SK-N-SH (cell line): ENCODE results near the gene PACSIN3. TPM values are rescaled to one million over a fixed set of nuclear protein-coding genes. Genes with fewer than 3 reads are reported as not detected.

Experiments used
- CTCF ChIA-PET: fragments of 300-600, 350-600 bp; formaldehyde crosslinking; extraction: SDS; loops from one replicate; lab custom pipeline; 2021; lab: Yijun Ruan, JAX
- POLR2A ChIA-PET: fragments of 350-600 bp; sonication (Branson Sonifier 250); formaldehyde crosslinking; extraction: SDS; loops from one replicate; lab custom pipeline; 2020; ENCODE audit warnings: antibody characterized with exemption, inconsistent platforms; lab: Yijun Ruan, JAX
- DNase-seq: peaks from one replicate; pipeline ENCODE4 v3.0.0; 2012
- H2AFZ ChIP-seq: fragments of 200-600 bp; sonication (generic); 2 replicates; pipeline ENCODE4 v1.8.1; 2016; ENCODE audit warnings: antibody characterized with exemption, mild to moderate bottlenecking, low read depth
- H3F3A ChIP-seq: fragments of 200-600 bp; sonication (generic); replicated peaks from 2 replicates; pipeline ENCODE3; 2016; ENCODE audit warnings: antibody characterized with exemption, mild to moderate bottlenecking; ENCODE audit not compliant: insufficient read depth
- H3K27ac ChIP-seq, 2 experiments: fragments of 200-500 bp in 1 of 2; fragments of 200-600 bp in 1 of 2; sonication (Bioruptor generic) in 1 of 2; sonication (generic), shearing (Covaris generic) in 1 of 2; 2 replicates each; pipeline versions ENCODE4 v1.5.1 to v1.6.1; 2014 to 2016; ENCODE audit warnings: low read depth in 2 of 2, inconsistent platforms in 1 of 2, low read length in 1 of 2, mild to moderate bottlenecking in 1 of 2, mixed read lengths in 1 of 2
- H3K27me3 ChIP-seq: fragments of 200-600 bp; sonication (generic), shearing (Covaris generic); 2 replicates; pipeline ENCODE4 v1.6.1; 2016; ENCODE audit warnings: mixed run types; ENCODE audit not compliant: insufficient read depth
- H3K36me3 ChIP-seq, 2 experiments: fragments of 200-500 bp in 1 of 2; fragments of 200-600 bp in 1 of 2; sonication (Bioruptor generic) in 1 of 2; sonication (generic) in 1 of 2; replicated peaks in 1 of 2; 2 replicates each; pipeline versions ENCODE3 to v1.5.1; 2014 to 2016; ENCODE audit warnings: low read length in 1 of 2, mild to moderate bottlenecking in 1 of 2; ENCODE audit not compliant: insufficient read depth in 2 of 2, control insufficient read depth in 1 of 2
- H3K4me1 ChIP-seq, 2 experiments: fragments of 200-500 bp in 1 of 2; fragments of 200-600 bp in 1 of 2; sonication (Bioruptor generic) in 1 of 2; sonication (generic), shearing (Covaris generic) in 1 of 2; 2 replicates each; pipeline versions ENCODE4 v1.5.1 to v1.6.1; 2014 to 2016; ENCODE audit warnings: low read depth in 1 of 2, low read length in 1 of 2, mixed run types in 1 of 2; ENCODE audit not compliant: insufficient read depth in 2 of 2, control insufficient read depth in 1 of 2
- H3K4me2 ChIP-seq: fragments of 200-600 bp; sonication (generic), shearing (Covaris generic); 2 replicates; pipeline ENCODE4 v1.6.1; 2017; ENCODE audit warnings: mixed run types
- H3K4me3 ChIP-seq, 2 experiments: fragments of 200-500 bp in 1 of 2; fragments of 200-600 bp in 1 of 2; sonication (Bioruptor generic) in 1 of 2; sonication (generic), shearing (Covaris generic) in 1 of 2; 2 replicates each; pipeline versions ENCODE4 v1.5.1 to v1.8.1; 2014 to 2016; ENCODE audit warnings: low read depth in 2 of 2, inconsistent platforms in 1 of 2, low read length in 1 of 2, mild to moderate bottlenecking in 1 of 2, mixed read lengths in 1 of 2, moderate library complexity in 1 of 2
- H3K79me2 ChIP-seq: fragments of 200-600 bp; sonication (generic); 2 replicates; pipeline ENCODE4 v1.8.1; 2017; ENCODE audit warnings: mild to moderate bottlenecking; ENCODE audit not compliant: insufficient read depth
- H3K9ac ChIP-seq: fragments of 200-600 bp; sonication (generic); 2 replicates; pipeline ENCODE4 v1.6.1; 2017; ENCODE audit warnings: mixed run types
- H3K9me2 ChIP-seq: fragments of 200-600 bp; sonication (generic); 2 replicates; pipeline ENCODE4 v1.6.1; 2017; ENCODE audit warnings: mixed run types
- H3K9me3 ChIP-seq: fragments of 200-600 bp; sonication (generic); 2 replicates; pipeline ENCODE4 v1.6.1; 2017; ENCODE audit warnings: mixed run types, mild to moderate bottlenecking, moderate library complexity
- H4K20me1 ChIP-seq: fragments of 200-600 bp; sonication (generic); 2 replicates; pipeline ENCODE4 v1.6.1; 2017; ENCODE audit warnings: mild to moderate bottlenecking, mixed run types; ENCODE audit not compliant: insufficient read depth
- CHD2 ChIP-seq: fragments of 150-350 bp; IDR thresholded peaks from 2 replicates; pipeline ENCODE4 v1.6.1; 2018; ENCODE audit warnings: low read length; ENCODE audit not compliant: partially characterized antibody
- ELF1 ChIP-seq: IDR thresholded peaks from 2 replicates; pipeline ENCODE4 v1.4.0; 2012
- EZH2phosphoT487 ChIP-seq: fragments of 200-600 bp; sonication (generic); IDR thresholded peaks from 2 replicates; pipeline ENCODE4 v1.6.1; 2017; ENCODE audit warnings: low read depth, mixed run types, mild to moderate bottlenecking, antibody characterized with exemption, moderate library complexity, borderline replicate concordance
- FOSL2 ChIP-seq: IDR thresholded peaks from 2 replicates; pipeline ENCODE4 v1.4.0; 2012; ENCODE audit warnings: low read depth, mild to moderate bottlenecking, moderate library complexity, borderline replicate concordance
- FOXJ3 ChIP-seq: sonication (generic); formaldehyde crosslinking; IDR thresholded peaks from 2 replicates; pipeline ENCODE4 v1.5.1; 2020; ENCODE audit warnings: mild to moderate bottlenecking, missing genetic modification reagents
- GABPA ChIP-seq: IDR thresholded peaks from 2 replicates; pipeline ENCODE4 v1.4.0; 2012; ENCODE audit warnings: low read depth, mild to moderate bottlenecking
- GATA2 ChIP-seq: sonication (generic); formaldehyde crosslinking; IDR thresholded peaks from 2 replicates; pipeline ENCODE4 v1.5.0; 2020; ENCODE audit warnings: mild to moderate bottlenecking, missing genetic modification reagents
- JUND ChIP-seq: IDR thresholded peaks from 2 replicates; pipeline ENCODE4 v1.4.0; 2012
- NFIC ChIP-seq: IDR thresholded peaks from 2 replicates; pipeline ENCODE4 v1.4.0; 2012; ENCODE audit warnings: borderline replicate concordance
- POLR2AphosphoS5 ChIP-seq: IDR thresholded peaks from 2 replicates; pipeline ENCODE4 v1.6.1; 2012; ENCODE audit warnings: low read depth, low read length
- RAD21 ChIP-seq: IDR thresholded peaks from 2 replicates; pipeline ENCODE4 v1.6.1; 2012; ENCODE audit warnings: mild to moderate bottlenecking, low read length
- RCOR1 ChIP-seq: fragments of 150-350 bp; IDR thresholded peaks from 2 replicates; pipeline ENCODE4 v1.6.1; 2017; ENCODE audit warnings: antibody characterized with exemption, low read length
- SMC3 ChIP-seq: IDR thresholded peaks from 2 replicates; pipeline ENCODE4 v1.6.1; 2012; ENCODE audit warnings: low read depth, low read length, improper control_type of control experiment
- TCF12 ChIP-seq: IDR thresholded peaks from 2 replicates; pipeline ENCODE4 v1.4.0; 2012
- TEAD4 ChIP-seq: IDR thresholded peaks from 2 replicates; pipeline ENCODE4 v1.4.0; 2012; ENCODE audit warnings: mild to moderate bottlenecking, borderline replicate concordance; ENCODE audit not compliant: insufficient read depth
- USF1 ChIP-seq: IDR thresholded peaks from 2 replicates; pipeline ENCODE4 v1.4.0; 2012; ENCODE audit warnings: low read depth, borderline replicate concordance
- YY1 ChIP-seq: IDR thresholded peaks from 2 replicates; pipeline ENCODE4 v1.4.0; 2012; ENCODE audit warnings: low read depth, mild to moderate bottlenecking
- WGBS: methylation state at CpG from one replicate; pipeline ENCODE4 v1.1.6; 2017; ENCODE audit warnings: low lambda C conversion rate; 5-methylcytosine and 5-hydroxymethylcytosine counted together
- polyA plus RNA-seq, 3 experiments: library from polyadenylated mRNA; depleted of rRNA; stranded (reverse); fragments of >200 nt; gene quantifications; 2 replicates each; pipeline ENCODE4 v1.2.3, GENCODE V29; 2012
- TF ChIP-seq, protein P1 (sequence below): IDR thresholded peaks from 2 replicates; pipeline ENCODE4 v1.6.1; 2012; ENCODE audit warnings: mild to moderate bottlenecking, low read depth, low read length, moderate library complexity

PACSIN3 gene
- polyA plus RNA-seq, 1 of the 3 experiments (the other 2 are of a cell fraction), result 31.1 TPM

GRCh38 chr11:47137476-47137875, 48.8 kb downstream of the PACSIN3 start:
- Histone ChIP-seq H4K20me1 (no peaks in the 10 kb centered on the region), H3K4me2 (no peak overlapping the region), H3K4me3 (no peak overlapping the region), H3K27ac (no peak overlapping the region), H3K27me3 (no peaks in the 10 kb centered on the region), H3K9me2 (no peaks in the 10 kb centered on the region), H3K79me2 (no peaks in the 10 kb centered on the region), H3F3A (no peaks in the 10 kb centered on the region), H3K9ac (no peak overlapping the region)
- CTCF ChIA-PET, result interaction anchor here (1.1 kb wide), 1 partner anchor 16 kb away, joined by 8 read pairs; no protein-coding TSS in a partner anchor
- 100% methylated on average over 2 of the region's 2 CpGs for WGBS
- no peak for DNase-seq
- POLR2A ChIA-PET, result no interaction called here
- no peak for TF ChIP-seq POLR2AphosphoS5
- TF ChIP-seq CHD2, result no peak
- no peak for TF ChIP-seq FOSL2
- no peak for TF ChIP-seq RCOR1
- no peak for TF ChIP-seq ELF1
- TF ChIP-seq GATA2, result no peak
- TF ChIP-seq SMC3, result no peak
- no peak for TF ChIP-seq RAD21
- TF ChIP-seq YY1, result no peak
- no peak for TF ChIP-seq GABPA
- no peak for TF ChIP-seq NFIC
- TF ChIP-seq TCF12, result no peak
- no peak for TF ChIP-seq JUND
- no peak for TF ChIP-seq FOXJ3
- TF ChIP-seq USF1, result no peak
- no peak for TF ChIP-seq EZH2phosphoT487
- no peak for TF ChIP-seq TEAD4
- TF ChIP-seq, protein P1, sequence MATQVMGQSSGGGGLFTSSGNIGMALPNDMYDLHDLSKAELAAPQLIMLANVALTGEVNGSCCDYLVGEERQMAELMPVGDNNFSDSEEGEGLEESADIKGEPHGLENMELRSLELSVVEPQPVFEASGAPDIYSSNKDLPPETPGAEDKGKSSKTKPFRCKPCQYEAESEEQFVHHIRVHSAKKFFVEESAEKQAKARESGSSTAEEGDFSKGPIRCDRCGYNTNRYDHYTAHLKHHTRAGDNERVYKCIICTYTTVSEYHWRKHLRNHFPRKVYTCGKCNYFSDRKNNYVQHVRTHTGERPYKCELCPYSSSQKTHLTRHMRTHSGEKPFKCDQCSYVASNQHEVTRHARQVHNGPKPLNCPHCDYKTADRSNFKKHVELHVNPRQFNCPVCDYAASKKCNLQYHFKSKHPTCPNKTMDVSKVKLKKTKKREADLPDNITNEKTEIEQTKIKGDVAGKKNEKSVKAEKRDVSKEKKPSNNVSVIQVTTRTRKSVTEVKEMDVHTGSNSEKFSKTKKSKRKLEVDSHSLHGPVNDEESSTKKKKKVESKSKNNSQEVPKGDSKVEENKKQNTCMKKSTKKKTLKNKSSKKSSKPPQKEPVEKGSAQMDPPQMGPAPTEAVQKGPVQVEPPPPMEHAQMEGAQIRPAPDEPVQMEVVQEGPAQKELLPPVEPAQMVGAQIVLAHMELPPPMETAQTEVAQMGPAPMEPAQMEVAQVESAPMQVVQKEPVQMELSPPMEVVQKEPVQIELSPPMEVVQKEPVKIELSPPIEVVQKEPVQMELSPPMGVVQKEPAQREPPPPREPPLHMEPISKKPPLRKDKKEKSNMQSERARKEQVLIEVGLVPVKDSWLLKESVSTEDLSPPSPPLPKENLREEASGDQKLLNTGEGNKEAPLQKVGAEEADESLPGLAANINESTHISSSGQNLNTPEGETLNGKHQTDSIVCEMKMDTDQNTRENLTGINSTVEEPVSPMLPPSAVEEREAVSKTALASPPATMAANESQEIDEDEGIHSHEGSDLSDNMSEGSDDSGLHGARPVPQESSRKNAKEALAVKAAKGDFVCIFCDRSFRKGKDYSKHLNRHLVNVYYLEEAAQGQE, result no peak
- TF ChIP-seq, all 33 proteins: peak for 0
- Histone ChIP-seq H3K9me3 (no peaks in the 10 kb centered on the region), H3K4me1 (peaks cover 0 to 5% of the 10 kb centered on the region in 2 experiments; a peak in 1 of 4 replicates), H2AFZ (no peak overlapping the region), H3K36me3 (peaks cover 4 to 22% of the 10 kb centered on the region in 2 experiments)
